HG03064 (cell line): ENCODE data around the gene MDH2.
"Not testable (repeated sequence)": the region's sequence is repeated elsewhere in the genome, so short reads cannot be mapped to it uniquely, and the experiment has no call there.

Experiments used
- ATAC-seq: cut with Tn5 transposase; IDR thresholded peaks from one replicate; pipeline ENCODE4 v1.9.1; 2021; ENCODE audit warnings: low read depth; ENCODE audit not compliant: unreplicated experiment

The MDH2 gene

DNA sequence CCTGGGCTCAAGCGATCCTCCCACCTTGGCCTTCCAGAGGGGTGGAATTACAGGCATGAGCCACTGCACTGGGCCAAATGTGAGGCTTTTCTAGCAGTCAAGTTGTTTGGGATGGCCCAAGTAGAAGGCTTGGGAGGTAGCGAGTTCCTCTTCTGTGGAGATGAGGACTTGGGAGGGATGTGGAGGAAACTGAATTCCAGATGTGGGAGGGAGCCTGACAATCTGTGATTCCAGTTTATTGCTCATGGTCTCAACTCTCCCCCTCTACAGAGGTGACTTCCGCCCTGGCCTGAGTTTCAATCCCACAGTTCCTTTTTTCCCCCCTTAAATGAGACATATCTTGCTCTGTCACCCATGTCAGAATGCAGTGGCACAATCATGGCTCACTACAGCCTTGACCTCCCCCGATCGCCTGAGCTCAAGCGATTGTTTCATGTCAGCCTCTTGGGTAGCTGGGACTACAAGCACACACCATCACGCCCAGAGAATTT is 3.5 kb upstream of the MDH2 start:
- ATAC-seq = no peak

DNA sequence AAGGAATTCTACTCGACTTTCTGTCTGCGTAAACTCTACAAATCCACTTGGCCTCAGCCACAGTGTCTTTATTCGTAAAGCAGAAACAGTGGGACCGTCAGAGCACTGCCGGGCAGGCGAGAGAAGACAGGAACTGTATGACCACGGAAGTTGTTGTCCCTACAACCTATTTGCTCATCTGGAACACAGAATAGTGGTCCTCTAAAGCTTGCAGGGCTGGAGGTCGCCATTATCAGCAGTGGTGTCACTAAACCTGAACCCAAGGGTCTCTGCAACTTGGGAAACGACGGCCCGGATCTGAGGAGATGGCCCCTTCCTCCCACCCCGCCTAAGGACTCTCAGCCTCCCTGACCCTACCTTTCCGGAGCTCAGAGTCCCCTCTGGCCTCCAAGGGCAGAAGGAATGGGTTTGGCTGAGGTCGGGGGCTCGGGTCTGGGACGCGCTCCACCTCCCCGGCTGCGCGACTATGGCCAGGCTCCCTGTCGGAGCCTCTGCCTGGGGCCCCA is 548 bp upstream of the MDH2 start:
- peak; percentile 4 for ATAC-seq

DNA sequence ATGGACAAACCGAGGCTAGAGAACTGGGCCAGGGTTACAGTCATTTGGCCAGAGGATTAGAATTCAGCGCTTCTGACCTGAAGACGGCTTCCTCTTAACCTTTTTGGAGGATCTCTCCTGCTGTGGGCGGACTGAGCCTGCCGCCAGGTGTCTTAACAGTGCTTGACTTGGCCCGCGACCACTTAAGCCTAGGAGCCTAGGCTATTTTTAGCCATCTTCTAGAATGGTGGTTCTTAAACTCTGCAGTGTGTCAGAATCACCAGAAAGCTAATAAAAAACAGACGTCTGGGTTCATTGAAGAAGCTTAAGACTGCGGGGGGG is 722 bp downstream of the MDH2 start:
- ATAC-seq = no peak

DNA sequence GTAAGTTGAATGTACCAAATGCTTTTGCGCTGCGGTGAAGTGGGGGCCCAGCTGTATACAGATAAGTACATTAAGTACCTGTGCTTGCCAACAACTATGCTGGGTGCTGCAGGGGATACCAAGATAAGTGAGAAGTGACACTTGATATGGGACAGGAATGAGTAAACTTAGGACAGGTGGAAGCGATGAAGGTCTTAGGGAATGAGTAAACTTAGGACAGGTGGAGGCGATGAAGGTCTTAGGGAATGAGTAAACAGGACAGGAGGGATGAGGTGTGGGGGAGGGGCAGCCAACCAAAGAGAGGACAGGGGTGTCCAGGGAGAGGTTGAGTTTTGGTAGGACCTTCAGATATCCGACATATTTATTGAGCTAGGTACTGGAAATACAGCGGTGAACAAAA is 1.4 kb downstream of the MDH2 start:
- no peak for ATAC-seq

DNA sequence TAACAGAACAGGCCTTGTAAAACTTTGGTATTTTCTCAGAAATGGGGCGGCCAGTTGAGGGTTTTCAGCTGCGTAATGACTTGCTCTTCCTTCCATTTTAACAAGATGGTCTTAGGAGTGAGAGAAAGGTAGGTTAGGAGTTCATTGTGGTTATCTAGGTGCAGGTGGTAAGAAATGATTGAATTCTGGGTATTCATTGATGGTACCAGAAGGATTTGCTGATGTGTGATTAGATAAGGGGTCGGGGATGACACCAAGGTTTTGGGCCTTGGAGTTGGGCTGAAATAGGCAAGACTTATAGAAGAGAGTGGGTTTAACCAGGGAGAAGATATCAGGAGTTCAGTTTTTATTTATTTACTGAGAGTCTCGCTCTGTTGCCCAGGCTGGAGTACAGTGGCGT is 2.6 kb downstream of the MDH2 start:
- no peak for ATAC-seq

DNA sequence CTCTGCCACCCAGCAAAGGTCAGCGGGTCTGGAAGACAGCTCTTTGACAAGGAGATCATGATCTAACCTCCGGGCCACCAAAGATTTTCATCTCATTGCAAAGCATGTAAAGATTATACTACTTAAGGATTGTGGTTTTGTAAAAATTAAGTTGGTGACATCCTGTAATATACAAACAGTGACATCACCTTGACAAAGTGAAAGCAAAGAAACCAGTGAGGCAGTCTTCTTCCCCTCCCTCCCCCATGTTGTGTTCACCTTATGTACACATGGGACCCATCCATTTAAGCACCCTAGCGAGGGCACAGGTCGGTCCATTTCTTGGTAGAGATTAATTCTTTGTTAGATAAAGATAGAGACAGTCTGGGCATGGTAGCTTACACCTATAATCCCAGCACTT is 3.9 kb downstream of the MDH2 start:
- no peak for ATAC-seq

DNA sequence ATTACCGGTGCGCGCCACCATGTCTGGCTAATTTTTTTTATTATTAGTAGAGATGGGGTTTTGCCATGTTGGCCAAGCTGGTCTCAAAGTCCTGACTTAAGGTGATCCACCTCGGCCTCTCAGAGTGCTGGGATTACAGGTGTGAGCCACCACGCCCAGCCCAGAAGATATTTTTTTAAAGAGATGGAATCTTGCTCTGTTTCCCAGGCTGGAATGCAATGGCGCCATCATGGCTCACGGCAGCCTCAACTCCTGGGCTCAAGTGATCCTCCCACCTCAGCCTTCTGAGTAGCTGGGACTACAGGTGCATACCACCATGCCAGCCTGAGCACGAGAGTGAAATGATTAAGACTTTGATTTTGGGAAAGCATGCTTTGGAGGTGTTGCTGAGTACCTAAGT is 4.8 kb downstream of the MDH2 start:
- ATAC-seq = not testable (repeated sequence)

DNA sequence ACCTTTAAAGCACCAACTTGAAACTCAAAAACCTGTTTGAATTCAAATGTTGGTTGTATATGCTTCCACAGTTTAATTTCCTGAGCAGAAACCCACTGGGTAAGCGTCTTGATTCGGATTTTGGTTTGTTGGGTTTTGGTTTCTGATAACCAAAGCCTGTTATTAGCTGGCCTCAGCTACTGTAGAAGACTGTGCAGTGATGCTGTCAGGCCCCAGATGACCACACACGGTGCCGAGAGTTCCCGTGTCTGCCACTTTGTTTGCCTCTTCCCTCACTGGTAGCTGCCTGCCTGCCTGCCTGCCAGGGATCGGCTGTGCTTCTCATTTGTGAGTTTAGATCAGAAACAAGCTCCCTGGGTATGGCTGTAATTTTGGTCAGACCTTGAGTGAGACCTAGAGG is 5.6 kb downstream of the MDH2 start:
- no peak for ATAC-seq

DNA sequence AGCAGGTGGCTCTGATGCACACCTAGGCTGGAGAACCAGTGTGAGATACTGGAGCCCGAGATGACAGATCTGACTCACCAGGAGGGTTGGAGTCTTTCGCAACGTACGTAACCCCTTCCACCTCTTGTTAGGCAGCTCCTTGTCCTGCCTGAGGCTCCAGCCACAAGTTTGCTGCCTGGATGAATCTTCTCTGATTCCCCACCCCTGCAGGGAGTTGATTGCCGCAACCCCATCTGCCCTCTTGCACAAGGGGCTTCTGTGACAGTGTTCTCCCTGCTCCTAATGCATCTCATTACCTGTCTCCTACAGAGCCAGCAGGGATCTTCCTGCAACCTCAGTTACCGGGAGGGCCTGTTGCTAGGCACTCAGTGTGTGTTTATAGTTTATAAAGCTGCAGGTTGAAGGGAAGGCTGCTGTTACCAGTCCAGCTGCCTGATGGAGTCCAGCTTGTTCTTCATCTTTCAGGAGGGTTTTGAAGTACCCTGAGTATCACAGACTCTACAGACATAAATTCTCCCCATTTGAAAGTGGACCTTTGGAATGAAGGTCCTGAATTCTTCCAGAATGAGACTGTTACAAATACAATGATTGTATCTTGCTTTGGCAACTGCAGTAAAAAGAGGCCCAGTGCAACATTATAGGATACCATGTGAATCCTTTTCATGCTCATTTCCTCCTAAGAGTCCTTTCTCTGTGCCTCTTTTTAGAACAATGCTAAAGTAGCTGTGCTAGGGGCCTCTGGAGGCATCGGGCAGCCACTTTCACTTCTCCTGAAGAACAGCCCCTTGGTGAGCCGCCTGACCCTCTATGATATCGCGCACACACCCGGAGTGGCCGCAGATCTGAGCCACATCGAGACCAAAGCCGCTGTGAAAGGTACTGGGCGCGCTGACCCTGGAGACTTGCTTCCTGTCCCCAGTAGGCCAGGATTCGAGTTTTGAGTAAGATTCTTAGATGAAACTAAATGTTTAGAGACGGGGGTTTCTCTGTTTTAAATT is 6.5 kb downstream of the MDH2 start:
- no peak for ATAC-seq

DNA sequence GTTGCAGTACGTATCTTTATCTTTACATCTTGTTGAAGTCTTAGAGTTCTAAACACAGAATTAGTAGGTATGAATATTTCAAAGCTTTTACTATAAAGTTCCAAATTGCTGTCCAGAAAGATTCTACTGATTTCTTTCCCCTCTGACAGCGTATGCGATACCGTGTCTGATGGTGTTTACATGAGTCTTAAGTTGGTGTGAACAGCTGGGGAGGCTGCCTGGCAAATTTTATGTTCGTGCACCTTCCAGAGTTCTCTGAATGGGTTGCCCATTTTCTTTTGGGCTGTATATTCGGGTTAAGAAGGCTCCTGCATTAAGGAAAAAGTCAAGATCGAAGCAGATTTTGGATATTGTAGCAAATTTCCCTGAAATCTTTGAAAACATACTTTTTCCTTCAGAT is 8.3 kb downstream of the MDH2 start:
- ATAC-seq = no peak

DNA sequence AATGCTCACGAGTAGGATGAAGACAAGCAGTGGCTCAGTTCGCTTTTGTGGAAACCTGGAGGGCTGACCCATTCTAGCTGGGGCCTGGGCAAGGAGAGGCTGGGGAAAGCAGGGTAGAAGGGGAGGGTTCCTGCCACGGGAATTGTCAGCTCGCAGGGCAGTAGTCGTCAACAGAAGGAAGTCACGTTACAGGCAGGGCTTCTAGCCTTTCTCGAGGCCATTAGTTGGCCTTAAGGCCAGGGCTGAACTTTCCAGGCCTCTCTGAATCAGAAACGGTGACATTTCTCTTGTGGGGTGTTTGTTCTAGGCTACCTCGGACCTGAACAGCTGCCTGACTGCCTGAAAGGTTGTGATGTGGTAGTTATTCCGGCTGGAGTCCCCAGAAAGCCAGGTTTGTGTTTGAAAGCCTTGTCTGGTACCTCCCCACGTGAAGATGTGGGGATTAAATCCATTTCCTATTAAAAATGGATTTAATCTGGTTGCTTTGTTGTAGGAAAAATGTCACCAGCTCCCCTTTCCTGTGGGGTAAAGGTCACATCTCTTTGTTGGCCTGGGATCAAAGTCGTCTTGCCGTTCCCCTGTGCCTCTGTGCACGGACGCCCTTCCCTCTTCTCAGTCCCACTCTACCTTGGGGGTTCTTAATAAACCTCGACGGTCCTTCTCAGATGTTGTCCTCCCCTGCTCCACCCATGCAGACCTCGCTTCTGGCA is 9.4 kb downstream of the MDH2 start:
- no peak for ATAC-seq

DNA sequence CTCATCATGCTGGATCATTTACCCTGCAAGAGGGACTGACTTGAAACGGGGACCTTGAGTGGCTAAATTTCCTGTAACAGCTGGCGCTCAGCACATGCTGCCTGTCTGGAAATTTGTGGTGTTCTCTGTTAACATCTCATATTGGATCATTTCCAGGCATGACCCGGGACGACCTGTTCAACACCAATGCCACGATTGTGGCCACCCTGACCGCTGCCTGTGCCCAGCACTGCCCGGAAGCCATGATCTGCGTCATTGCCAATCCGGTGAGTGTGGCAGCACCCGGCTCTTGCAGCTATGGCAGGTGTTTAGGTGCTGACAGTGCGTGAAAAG is 9.9 kb downstream of the MDH2 start:
- ATAC-seq = no peak

DNA sequence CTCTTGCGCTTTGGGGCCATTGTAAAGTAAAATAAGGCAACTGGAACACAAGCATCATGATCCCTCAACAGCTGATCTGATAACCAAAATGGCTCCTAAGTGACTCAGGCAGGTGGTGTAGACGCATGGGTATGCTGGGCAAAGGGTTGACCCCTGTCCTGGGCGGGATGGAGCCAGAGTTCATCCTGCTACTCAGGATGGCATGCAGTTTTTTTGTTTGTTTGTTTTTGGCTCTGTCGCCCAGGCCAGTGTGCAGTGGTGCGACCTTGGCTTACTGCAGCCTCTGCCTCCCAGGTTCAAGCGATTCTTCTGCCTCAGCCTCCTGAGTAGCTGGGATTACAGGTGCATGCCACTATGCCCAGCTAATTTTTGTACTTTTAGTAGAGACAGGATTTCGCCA is 10.8 kb downstream of the MDH2 start:
- ATAC-seq = not testable (repeated sequence)

DNA sequence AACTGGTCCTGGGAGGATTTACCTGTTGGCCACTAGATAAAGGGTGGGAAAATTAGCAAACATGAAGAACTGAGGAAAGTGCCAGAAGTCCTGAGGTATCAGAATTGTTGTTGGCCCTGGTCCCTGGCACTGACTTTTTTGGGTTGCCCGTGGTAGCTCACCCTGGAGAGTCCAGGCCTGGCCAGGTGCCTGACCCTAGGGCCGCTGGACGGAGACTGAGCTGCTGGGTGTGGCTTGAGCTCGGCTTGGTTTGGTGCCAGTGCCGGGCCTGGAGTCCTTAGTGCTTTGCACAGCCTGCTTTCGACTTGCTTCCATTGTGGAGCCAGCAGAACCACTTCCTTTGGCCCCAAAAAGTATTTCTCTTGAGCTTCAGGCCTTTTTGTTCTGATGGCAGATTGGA is 12.9 kb downstream of the MDH2 start:
- ATAC-seq = no peak

DNA sequence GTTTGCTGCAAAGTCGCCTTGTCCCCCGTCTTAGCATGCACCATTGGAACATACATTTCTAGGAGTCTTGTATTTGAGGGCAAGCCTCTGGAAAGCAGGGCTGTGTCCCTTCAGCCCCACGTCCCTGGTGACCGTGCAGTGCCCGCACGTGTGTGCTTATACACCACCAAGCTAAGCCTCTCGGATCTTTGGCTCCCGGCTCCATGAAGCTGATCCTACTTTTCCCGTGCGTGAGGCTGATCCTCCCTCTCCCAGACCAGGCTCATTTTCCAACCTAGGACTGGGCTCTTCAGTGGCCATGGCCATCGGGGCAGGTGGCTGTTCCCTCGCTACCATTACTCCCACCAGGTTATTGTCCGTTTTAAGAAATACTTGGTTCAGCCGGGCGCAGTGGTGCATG is 14.3 kb downstream of the MDH2 start:
- no peak for ATAC-seq

DNA sequence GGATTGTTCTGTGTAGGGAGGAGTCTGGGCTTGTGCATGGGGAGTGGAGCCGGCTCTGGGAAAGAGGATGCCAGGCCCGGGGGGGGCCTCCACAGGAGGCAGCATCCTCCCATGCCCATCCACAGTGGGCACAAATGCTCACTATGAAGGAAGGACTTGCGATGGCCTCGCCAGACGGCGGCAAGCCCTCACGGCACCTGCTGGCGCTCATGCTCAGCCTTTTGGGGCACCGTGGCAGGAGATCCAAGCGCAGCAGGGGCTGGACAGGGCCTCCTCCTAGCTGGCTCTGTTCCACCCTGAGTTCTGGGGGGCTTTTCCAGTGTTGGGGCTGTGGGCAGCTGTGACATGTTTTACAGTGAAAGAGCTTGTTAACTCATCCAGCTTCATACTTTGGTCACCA is 15.2 kb downstream of the MDH2 start:
- no peak for ATAC-seq

DNA sequence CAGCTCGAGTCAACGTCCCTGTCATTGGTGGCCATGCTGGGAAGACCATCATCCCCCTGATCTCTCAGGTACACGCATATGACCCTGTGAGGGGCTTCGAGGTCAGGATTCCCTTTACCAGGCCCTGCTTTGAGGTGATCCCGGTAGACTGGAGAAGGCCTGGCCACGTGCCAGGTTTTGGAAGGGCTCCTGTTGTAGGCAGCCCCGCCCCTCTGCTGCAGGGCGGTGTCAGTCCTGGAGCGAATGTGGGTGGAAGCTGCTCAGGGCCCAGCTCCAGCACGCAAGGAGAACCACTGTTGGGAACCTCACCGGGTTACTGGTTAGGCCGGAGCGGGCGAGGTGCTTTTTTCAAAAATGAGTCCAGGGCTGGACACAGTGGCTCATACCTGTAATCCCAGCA is 15.6 kb downstream of the MDH2 start:
- ATAC-seq = no peak

DNA sequence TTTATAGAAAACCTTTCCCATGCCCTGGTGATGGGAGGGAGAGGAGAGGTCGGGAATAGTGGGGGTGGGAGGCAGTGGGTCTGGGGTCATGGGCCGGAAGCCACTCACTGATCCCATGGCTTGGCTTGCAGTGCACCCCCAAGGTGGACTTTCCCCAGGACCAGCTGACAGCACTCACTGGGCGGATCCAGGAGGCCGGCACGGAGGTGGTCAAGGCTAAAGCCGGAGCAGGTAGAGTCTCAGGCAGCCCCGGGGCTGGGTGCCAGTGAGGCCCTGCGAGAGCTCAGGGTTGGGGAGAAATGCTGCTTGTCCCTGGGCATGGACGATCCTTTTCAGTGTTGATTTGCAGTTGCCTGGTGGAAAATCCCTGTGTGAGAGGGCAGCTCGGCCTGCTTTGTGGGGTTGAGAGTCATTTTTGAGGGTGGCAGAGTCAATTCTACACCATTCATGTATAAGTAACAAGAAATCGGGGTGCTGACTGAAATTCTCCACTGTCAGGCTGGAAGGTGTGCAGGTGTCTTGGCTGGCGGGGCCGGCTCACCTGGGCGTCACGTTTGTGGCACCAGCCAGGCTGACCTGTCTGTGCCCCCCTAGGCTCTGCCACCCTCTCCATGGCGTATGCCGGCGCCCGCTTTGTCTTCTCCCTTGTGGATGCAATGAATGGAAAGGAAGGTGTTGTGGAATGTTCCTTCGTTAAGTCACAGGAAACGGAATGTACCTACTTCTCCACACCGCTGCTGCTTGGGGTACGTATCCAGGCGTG is 16.5 kb downstream of the MDH2 start:
- no peak for ATAC-seq

DNA sequence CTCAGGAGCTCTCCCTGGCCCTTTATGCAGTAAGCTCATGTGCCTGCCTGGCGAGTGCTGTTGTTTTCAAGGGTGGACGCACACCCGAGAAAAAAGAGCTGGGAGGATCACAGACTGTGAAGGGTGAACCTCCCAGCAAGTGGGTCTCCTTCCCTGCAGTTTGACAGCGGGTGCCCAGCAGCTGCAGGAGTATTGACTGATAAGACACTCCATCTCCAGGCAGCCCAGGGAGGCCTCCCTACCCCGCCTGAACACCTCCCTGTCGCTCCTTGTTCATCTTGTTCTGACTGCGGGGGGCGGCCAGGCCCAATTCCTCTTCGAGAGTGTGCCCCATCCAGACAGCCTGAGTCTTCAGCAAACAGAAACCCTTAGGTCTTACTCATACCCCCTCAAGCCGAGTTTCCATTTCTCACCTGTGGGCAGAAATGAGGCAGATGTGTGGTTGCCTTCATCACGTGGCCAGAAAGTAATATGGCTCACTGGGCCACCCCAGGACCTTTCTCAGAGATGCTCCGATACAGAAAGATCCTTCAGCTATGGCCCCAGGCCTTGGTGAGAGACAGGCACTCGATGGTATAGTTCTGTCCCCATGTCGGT is 17.2 kb downstream of the MDH2 start:
- no peak for ATAC-seq

DNA sequence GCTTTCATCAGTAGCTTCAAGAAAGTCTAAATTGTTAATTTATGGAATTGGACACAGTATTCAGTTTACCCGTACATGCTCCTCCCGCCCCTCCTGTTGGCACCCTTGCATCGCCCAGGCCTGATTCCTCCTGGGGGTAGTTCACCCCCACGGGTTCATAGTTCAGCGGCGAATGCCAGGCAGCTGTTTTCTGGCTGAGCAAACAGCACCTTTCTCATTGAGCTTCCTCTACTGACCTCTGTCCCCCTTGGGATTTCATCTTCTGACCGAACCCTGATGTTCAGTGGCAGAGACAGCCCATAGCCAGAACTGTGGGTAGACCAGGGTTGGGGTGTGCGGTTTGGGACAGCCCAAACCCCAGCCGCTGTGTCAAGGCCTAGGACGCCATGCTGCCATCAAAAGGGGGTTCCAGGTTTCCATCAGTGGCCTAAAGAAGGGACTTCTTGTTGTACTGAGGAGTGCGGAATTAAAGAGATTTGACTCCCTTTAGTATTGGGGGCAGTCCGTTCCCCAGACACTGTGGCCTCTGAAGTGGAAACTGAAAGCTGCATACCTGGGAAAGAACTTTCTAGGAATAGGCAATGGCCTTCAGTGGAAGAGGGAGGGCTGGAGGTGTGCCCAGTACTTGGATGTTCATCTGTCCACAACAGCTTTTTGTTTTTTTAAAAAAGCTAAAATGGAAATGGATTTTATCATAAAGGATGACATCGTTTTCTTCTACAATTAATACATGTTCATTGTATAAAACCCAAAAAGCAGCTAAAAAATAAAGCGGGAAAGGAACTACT is 19.0 kb downstream of the MDH2 start:
- no peak for ATAC-seq
